Neural cell (in vitro differentiated cells): Measurements from ENCODE around the gene CTLA4.
"Not testable (repeated sequence)": the region's sequence is repeated elsewhere in the genome, so short reads cannot be mapped to it uniquely, and the experiment has no call there.

Source experiments
- RAD21 ChIP-seq: fragments of 450-650 bp; conservative IDR thresholded peaks from 2 replicates; pipeline ENCODE4 v1.6.1; 2014; ENCODE audit warnings: antibody characterized with exemption, mild to moderate bottlenecking, moderate library complexity
- TF ChIP-seq, protein P1 (sequence below): fragments of 450-650 bp; IDR thresholded peaks from 2 replicates; pipeline ENCODE4 v1.5.1; 2014; ENCODE audit warnings: antibody characterized with exemption, mild to moderate bottlenecking, moderate library complexity; ENCODE audit not compliant: poor library complexity, severe bottlenecking

GRCh38 chr2:203881185-203881584 is 13.6 kb downstream of the CTLA4 start:
- TF ChIP-seq, protein P1, sequence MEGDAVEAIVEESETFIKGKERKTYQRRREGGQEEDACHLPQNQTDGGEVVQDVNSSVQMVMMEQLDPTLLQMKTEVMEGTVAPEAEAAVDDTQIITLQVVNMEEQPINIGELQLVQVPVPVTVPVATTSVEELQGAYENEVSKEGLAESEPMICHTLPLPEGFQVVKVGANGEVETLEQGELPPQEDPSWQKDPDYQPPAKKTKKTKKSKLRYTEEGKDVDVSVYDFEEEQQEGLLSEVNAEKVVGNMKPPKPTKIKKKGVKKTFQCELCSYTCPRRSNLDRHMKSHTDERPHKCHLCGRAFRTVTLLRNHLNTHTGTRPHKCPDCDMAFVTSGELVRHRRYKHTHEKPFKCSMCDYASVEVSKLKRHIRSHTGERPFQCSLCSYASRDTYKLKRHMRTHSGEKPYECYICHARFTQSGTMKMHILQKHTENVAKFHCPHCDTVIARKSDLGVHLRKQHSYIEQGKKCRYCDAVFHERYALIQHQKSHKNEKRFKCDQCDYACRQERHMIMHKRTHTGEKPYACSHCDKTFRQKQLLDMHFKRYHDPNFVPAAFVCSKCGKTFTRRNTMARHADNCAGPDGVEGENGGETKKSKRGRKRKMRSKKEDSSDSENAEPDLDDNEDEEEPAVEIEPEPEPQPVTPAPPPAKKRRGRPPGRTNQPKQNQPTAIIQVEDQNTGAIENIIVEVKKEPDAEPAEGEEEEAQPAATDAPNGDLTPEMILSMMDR: not testable (repeated sequence)
- not testable (repeated sequence) for TF ChIP-seq RAD21
